ENCODE data around the gene ZNF560.

The ZNF560 gene

DNA sequence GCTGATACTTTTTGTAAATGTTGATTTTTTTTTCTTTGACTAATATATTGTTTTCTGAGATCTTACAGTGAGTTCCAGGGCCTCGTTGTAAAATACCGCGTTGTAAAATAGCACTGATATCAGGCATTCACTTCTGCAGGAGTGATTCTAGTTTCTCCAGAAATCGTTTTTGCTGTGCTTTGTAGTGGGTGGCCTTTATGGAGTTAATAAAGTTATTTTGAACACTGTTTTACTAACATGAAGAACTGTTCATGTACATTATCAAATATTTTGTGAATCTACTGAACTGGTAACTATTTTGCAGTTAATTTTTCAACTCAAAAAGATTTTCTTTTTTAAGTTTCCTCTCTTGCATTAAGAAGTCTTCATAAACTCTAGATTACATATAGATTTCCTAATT is 62.1 kb downstream of the ZNF560 start:
- DNase-seq (ENCODE audit: low read depth in 3 of 3): no peak

DNA sequence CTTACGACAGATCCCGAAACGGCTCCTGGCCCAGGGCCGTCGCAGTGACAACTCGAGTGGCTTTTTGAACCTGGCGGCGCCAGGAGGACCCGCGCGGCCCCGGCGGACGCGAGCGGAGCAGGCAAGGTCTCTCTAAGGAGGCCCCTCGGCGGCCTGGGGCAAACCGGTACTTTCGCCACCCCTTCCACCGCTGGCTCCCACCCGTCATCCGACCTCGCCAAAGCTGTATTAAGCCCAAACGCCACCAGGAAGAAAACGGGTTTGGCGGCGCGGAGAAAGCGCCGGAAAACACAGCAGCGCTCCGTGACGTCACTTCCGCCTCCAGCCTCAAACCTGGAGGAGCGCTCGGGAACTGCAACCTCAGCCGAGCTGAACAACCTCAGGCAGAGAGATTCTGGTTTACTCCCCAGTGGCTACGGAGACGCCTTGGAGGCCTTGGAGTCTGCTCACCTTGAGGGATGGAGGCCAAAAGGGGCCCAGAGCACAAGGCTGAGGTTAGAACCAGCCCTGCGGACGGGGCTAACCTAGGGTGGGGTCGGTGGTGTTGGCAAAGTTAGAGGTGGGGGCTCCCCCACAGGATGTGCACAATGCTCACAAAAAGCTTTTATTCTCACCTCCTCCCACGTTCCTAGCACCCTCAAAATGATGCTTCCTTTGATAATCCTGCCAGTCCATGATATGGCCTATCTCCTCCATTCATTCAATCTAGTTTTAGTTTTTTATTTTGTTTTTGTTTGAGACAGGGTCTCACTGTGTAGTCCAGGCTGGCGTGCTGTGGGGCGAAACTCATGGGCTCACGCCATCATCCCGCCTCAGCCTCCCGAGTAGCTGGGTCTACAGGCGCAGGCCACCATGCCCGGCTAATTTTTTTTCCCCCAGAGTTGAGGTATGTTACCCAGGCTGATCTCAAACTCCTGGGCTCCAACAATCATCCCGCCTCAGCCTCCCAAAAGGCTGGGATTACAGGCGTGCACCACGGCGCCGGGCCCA is 62.8 kb downstream of the ZNF560 start, which contains the start of gene ZNF266:
TSS of gene ZNF266 (minus strand) at position 295 of the 990 bp plus-strand sequence. CDS start 15,484 bp downstream, outside the sequence.
- DNase-seq (ENCODE audit: low read depth in 3 of 3): peak; percentile 89 to 92 (median 90)

DNA sequence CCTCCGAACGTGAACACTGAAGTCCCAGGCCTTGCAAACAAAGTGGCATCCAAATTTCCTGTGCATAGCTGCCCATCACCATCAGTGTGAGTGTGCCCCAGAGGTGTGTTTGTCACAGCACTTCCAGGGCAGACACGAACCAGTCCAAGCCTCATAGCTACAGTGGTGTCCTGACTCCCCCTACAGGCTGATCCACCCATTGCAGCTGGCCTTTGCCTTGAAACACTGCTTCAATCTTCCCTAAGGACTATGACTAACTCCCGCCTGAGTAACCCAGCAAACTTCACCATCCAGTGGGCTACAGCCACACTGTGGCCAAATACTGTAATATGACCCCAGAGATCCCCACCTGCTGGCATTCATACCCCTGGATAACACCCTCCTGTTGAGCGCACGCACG is 66.9 kb downstream of the ZNF560 start:
- DNase-seq (ENCODE audit: low read depth in 3 of 3): peak in 1 of 3 experiments; percentile 35

DNA sequence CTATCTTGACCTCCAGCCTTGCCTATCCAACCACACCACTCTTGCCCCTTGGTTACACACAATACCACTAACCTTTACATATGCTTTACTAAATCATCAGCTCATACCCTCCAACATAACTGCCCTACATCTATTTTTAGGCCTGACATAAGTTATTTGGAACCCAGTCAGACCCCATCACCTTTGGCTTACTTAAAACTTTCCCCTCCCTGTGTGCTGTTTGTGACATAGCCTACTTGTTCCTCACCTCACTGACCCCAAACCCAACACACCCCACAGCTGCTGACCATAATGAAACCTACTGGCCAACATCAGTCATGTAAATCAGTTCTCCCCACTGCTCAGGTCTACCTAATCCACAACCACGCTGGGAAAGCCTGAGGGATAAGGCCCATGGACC is 68.0 kb downstream of the ZNF560 start:
- no peak for DNase-seq (ENCODE audit: low read depth in 3 of 3)

DNA sequence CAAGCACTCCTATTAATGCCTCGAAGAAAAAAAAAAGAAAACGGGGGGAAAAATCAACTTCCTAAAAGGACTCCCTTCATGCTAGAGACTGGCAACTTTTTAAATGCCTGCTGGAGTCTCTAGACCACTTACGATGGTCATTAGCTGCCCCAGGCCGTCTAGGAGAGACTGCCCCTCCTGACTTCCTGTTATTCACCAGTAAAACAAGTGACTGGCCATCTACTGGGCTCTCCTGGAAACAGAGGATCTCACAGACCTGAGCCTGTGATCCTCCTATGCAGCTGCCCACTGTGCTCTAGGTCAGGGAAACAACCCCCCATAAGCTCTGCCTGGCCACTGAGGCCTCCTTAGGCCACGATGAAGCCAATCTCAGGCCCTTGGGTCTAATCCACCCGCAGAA is 70.5 kb downstream of the ZNF560 start:
- no peak for DNase-seq (ENCODE audit: low read depth in 3 of 3)

All from stimulated activated CD4-positive, alpha-beta T cell treated with anti-CD3 and anti-CD28 coated beads, TNF-alpha, amount 100 ng/mL, for 24 hours (primary cell).